Measurements from ENCODE around the gene MPRIP.

MPRIP gene

GRCh38 chr17:17151055-17151454, 108.8 kb downstream of the MPRIP start:
- Histone ChIP-seq H3K27me3 (ENCODE audit: insufficient read depth, low read length) (no peaks in the 10 kb centered on the region), H2AFZ (ENCODE audit: low read length, unreplicated experiment) (no peak overlapping the region), H3K4me3 (ENCODE audit: low read depth, low read length) (peak overlapping the region; percentile 54; the same call in 1 of the 2 replicates), H3K79me2 (ENCODE audit: control insufficient read depth, insufficient read depth, low read length, unreplicated experiment) (peaks cover 3% of the 10 kb centered on the region), H3K27ac (ENCODE audit: low read depth, low read length) (peak overlapping the region; percentile 100), H3K36me3 (ENCODE audit: insufficient read depth, low read length) (peaks cover 13% of the 10 kb centered on the region; the same call in 1 of the 2 replicates), H3K4me1 (ENCODE audit: control insufficient read depth, insufficient read depth, low read length, unreplicated experiment) (peaks cover 55% of the 10 kb centered on the region)

- H2AFZ ChIP-seq (ENCODE audit: low read length, unreplicated experiment) = no peak overlapping the region
- H3K4me1 ChIP-seq (ENCODE audit: control insufficient read depth, insufficient read depth, low read length, unreplicated experiment) = peaks cover 60% of the 10 kb centered on the region
- H3K4me3 ChIP-seq (ENCODE audit: low read depth, low read length) = peak overlapping the region; percentile 54; the same call in 1 of the 2 replicates
- peaks cover 13% of the 10 kb centered on the region; the same call in 1 of the 2 replicates for H3K36me3 ChIP-seq (ENCODE audit: insufficient read depth, low read length)
- H3K27me3 ChIP-seq (ENCODE audit: insufficient read depth, low read length) = no peaks in the 10 kb centered on the region
- peaks cover 3% of the 10 kb centered on the region for H3K79me2 ChIP-seq (ENCODE audit: control insufficient read depth, insufficient read depth, low read length, unreplicated experiment)
- H3K27ac ChIP-seq (ENCODE audit: low read depth, low read length) = peak overlapping the region; percentile 100
Observed at GRCh38 chr17:17151541-17151940, 109.3 kb downstream of the MPRIP start.

DNA sequence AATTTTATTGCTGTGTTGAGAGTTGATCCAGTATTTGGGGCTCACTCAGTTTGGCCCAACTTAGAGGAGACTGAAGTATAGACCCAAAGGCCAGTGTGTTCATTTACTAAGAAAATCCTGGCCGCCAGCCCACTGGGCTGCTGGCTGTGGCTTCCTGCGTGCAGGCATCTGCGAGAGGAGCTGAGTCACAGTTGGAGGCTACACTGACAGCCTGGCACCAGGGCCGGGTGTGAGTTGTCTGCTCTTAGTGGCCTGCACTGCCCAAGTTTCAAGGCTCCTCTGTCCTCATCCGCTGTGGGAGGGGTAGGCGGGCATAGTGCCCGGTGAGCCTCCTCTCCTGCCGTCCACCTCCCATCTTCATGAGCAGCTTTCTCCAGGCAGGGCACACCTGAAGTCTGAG, 109.7 kb downstream of the MPRIP start:
- H3K79me2 ChIP-seq (ENCODE audit: control insufficient read depth, insufficient read depth, low read length, unreplicated experiment) = peaks cover 3% of the 10 kb centered on the region
- peak overlapping the region; percentile 100 for H3K27ac ChIP-seq (ENCODE audit: low read depth, low read length)
- peaks cover 64% of the 10 kb centered on the region for H3K4me1 ChIP-seq (ENCODE audit: control insufficient read depth, insufficient read depth, low read length, unreplicated experiment)
- H3K4me3 ChIP-seq (ENCODE audit: low read depth, low read length) = peak overlapping the region; percentile 54; the same call in 1 of the 2 replicates
- no peaks in the 10 kb centered on the region for H3K27me3 ChIP-seq (ENCODE audit: insufficient read depth, low read length)
- H3K36me3 ChIP-seq (ENCODE audit: insufficient read depth, low read length) = peaks cover 13% of the 10 kb centered on the region; the same call in 1 of the 2 replicates
- no peak overlapping the region for H2AFZ ChIP-seq (ENCODE audit: low read length, unreplicated experiment)

GRCh38 chr17:17152385-17152784, 110.1 kb downstream of the MPRIP start:
- H3K4me3 ChIP-seq (ENCODE audit: low read depth, low read length) = peak overlapping the region; percentile 5; the same call in 1 of the 2 replicates
- H3K36me3 ChIP-seq (ENCODE audit: insufficient read depth, low read length) = peaks cover 17% of the 10 kb centered on the region; the same call in 1 of the 2 replicates
- H3K27ac ChIP-seq (ENCODE audit: low read depth, low read length) = peak overlapping the region; percentile 100
- no peak overlapping the region for H2AFZ ChIP-seq (ENCODE audit: low read length, unreplicated experiment)
- no peaks in the 10 kb centered on the region for H3K27me3 ChIP-seq (ENCODE audit: insufficient read depth, low read length)
- H3K79me2 ChIP-seq (ENCODE audit: control insufficient read depth, insufficient read depth, low read length, unreplicated experiment) = peaks cover 3% of the 10 kb centered on the region
- H3K4me1 ChIP-seq (ENCODE audit: control insufficient read depth, insufficient read depth, low read length, unreplicated experiment) = peaks cover 69% of the 10 kb centered on the region

- no peak overlapping the region for H2AFZ ChIP-seq (ENCODE audit: low read length, unreplicated experiment)
- peaks cover 3% of the 10 kb centered on the region for H3K79me2 ChIP-seq (ENCODE audit: control insufficient read depth, insufficient read depth, low read length, unreplicated experiment)
- peaks cover 64% of the 10 kb centered on the region for H3K4me1 ChIP-seq (ENCODE audit: control insufficient read depth, insufficient read depth, low read length, unreplicated experiment)
- no peaks in the 10 kb centered on the region for H3K27me3 ChIP-seq (ENCODE audit: insufficient read depth, low read length)
- no peak overlapping the region for H3K4me3 ChIP-seq (ENCODE audit: low read depth, low read length)
- H3K27ac ChIP-seq (ENCODE audit: low read depth, low read length) = peak overlapping the region; percentile 100
- peaks cover 14% of the 10 kb centered on the region; the same call in 1 of the 2 replicates for H3K36me3 ChIP-seq (ENCODE audit: insufficient read depth, low read length)
Observed at GRCh38 chr17:17153071-17153470, 110.8 kb downstream of the MPRIP start.

DNA sequence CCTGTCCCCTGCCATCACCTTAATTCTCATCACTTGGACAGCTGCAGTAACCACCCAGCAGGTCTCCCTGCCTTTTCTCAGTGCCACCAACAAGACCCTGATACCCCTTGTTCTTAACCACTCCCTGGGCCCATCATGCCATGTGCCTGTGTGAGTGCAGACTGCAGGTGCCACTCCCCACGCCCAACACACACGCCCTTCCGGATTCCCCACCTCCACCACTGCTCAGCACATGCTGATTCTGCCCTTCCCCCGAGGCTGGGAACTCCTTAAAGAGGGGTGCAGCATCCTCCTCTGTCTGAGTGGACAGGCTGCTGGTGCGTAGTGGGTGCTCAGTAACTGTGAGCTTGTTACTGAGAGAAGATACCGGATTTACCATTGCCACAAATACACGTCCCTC, 111.5 kb downstream of the MPRIP start:
- Histone ChIP-seq H3K27me3 (ENCODE audit: insufficient read depth, low read length) (no peaks in the 10 kb centered on the region), H3K4me3 (ENCODE audit: low read depth, low read length) (no peak overlapping the region), H3K36me3 (ENCODE audit: insufficient read depth, low read length) (peaks cover 10% of the 10 kb centered on the region; the same call in 1 of the 2 replicates), H2AFZ (ENCODE audit: low read length, unreplicated experiment) (no peak overlapping the region), H3K27ac (ENCODE audit: low read depth, low read length) (no peak overlapping the region), H3K79me2 (ENCODE audit: control insufficient read depth, insufficient read depth, low read length, unreplicated experiment) (peaks cover 3% of the 10 kb centered on the region), H3K4me1 (ENCODE audit: control insufficient read depth, insufficient read depth, low read length, unreplicated experiment) (peaks cover 63% of the 10 kb centered on the region)

DNA sequence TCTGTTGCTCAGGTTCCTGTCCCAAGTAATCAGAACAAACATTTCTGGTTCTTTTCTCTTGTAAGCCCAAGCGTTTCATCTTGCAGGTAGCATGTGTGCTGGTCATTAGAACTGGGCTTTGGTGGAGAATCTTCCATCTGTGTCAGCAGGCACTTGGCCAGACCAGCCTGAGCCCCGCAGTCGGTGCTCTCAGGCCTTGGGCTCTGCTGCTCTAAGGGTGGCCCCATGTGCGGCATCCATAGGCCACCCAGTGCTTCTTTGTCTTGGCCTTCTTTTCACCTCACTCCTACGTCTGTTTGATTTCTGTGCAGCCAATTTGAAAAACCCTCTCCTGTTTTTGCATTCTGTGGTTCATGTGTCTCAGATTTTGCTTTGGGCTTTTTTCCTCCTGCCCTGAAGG, 112.3 kb downstream of the MPRIP start:
- Histone ChIP-seq H2AFZ (ENCODE audit: low read length, unreplicated experiment) (no peak overlapping the region), H3K4me3 (ENCODE audit: low read depth, low read length) (no peak overlapping the region), H3K36me3 (ENCODE audit: insufficient read depth, low read length) (peaks cover 18% of the 10 kb centered on the region; the same call in 1 of the 2 replicates), H3K79me2 (ENCODE audit: control insufficient read depth, insufficient read depth, low read length, unreplicated experiment) (peaks cover 3% of the 10 kb centered on the region), H3K4me1 (ENCODE audit: control insufficient read depth, insufficient read depth, low read length, unreplicated experiment) (peaks cover 63% of the 10 kb centered on the region), H3K27ac (ENCODE audit: low read depth, low read length) (peak overlapping the region; percentile 98; the same call in 1 of the 2 replicates), H3K27me3 (ENCODE audit: insufficient read depth, low read length) (no peaks in the 10 kb centered on the region)

- peaks cover 60% of the 10 kb centered on the region for H3K4me1 ChIP-seq (ENCODE audit: control insufficient read depth, insufficient read depth, low read length, unreplicated experiment)
- peaks cover 19% of the 10 kb centered on the region; the same call in 1 of the 2 replicates for H3K36me3 ChIP-seq (ENCODE audit: insufficient read depth, low read length)
- H3K4me3 ChIP-seq (ENCODE audit: low read depth, low read length) = no peak overlapping the region
- H3K27ac ChIP-seq (ENCODE audit: low read depth, low read length) = peak overlapping the region; percentile 98
- H3K27me3 ChIP-seq (ENCODE audit: insufficient read depth, low read length) = no peaks in the 10 kb centered on the region
- no peak overlapping the region for H2AFZ ChIP-seq (ENCODE audit: low read length, unreplicated experiment)
- peaks cover 3% of the 10 kb centered on the region for H3K79me2 ChIP-seq (ENCODE audit: control insufficient read depth, insufficient read depth, low read length, unreplicated experiment)
Observed at GRCh38 chr17:17154981-17155380, 112.7 kb downstream of the MPRIP start.

GRCh38 chr17:17155568-17155967, 113.3 kb downstream of the MPRIP start:
- Histone ChIP-seq H3K4me3 (ENCODE audit: low read depth, low read length) (no peak overlapping the region), H3K27ac (ENCODE audit: low read depth, low read length) (peak overlapping the region; percentile 98), H3K27me3 (ENCODE audit: insufficient read depth, low read length) (no peaks in the 10 kb centered on the region), H3K36me3 (ENCODE audit: insufficient read depth, low read length) (peaks cover 21% of the 10 kb centered on the region; the same call in 1 of the 2 replicates), H2AFZ (ENCODE audit: low read length, unreplicated experiment) (no peak overlapping the region), H3K79me2 (ENCODE audit: control insufficient read depth, insufficient read depth, low read length, unreplicated experiment) (peaks cover 5% of the 10 kb centered on the region), H3K4me1 (ENCODE audit: control insufficient read depth, insufficient read depth, low read length, unreplicated experiment) (peaks cover 54% of the 10 kb centered on the region)

- peak overlapping the region; percentile 98 for H3K27ac ChIP-seq (ENCODE audit: low read depth, low read length)
- H2AFZ ChIP-seq (ENCODE audit: low read length, unreplicated experiment) = no peak overlapping the region
- H3K4me1 ChIP-seq (ENCODE audit: control insufficient read depth, insufficient read depth, low read length, unreplicated experiment) = peaks cover 51% of the 10 kb centered on the region
Observed at GRCh38 chr17:17156107-17156506, 113.8 kb downstream of the MPRIP start.

DNA sequence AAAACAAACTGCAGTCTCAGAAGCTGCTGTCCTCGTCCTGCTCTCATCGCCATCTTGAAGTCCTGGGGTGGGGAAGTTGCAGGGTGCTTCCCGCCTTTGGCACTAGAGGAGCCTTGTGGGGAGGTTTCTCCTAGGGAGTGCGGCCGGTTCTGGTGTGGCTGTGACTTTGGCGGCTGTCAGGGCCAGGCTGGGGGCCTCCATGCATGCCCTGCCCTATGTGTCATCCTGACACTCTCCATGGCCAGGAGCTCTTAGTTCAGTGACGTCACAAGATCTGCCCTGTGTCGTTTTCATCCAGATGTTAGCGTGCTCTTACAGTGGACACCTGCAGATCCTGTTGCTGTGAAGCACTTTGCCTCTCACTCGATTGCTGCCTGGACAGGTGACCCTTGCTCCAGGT, 114.3 kb downstream of the MPRIP start:
- peaks cover 46% of the 10 kb centered on the region for H3K4me1 ChIP-seq (ENCODE audit: control insufficient read depth, insufficient read depth, low read length, unreplicated experiment)
- H3K4me3 ChIP-seq (ENCODE audit: low read depth, low read length) = peak overlapping the region; percentile 44; the same call in 1 of the 2 replicates
- peak overlapping the region; percentile 98 for H3K27ac ChIP-seq (ENCODE audit: low read depth, low read length)
- H3K27me3 ChIP-seq (ENCODE audit: insufficient read depth, low read length) = no peaks in the 10 kb centered on the region
- no peak overlapping the region for H2AFZ ChIP-seq (ENCODE audit: low read length, unreplicated experiment)
- H3K79me2 ChIP-seq (ENCODE audit: control insufficient read depth, insufficient read depth, low read length, unreplicated experiment) = peaks cover 7% of the 10 kb centered on the region
- H3K36me3 ChIP-seq (ENCODE audit: insufficient read depth, low read length) = peaks cover 28% of the 10 kb centered on the region; the same call in 1 of the 2 replicates

More at GRCh38 chr17:17156107-17156506, 113.8 kb downstream of the MPRIP start:
- peaks cover 7% of the 10 kb centered on the region for H3K79me2 ChIP-seq (ENCODE audit: control insufficient read depth, insufficient read depth, low read length, unreplicated experiment)
- no peaks in the 10 kb centered on the region for H3K27me3 ChIP-seq (ENCODE audit: insufficient read depth, low read length)
- peaks cover 27% of the 10 kb centered on the region; the same call in 1 of the 2 replicates for H3K36me3 ChIP-seq (ENCODE audit: insufficient read depth, low read length)
- H3K4me3 ChIP-seq (ENCODE audit: low read depth, low read length) = no peak overlapping the region
